Measurements from ENCODE around the gene C1orf226.
"Not testable (repeated sequence)": the region's sequence is repeated elsewhere in the genome, so short reads cannot be mapped to it uniquely, and the experiment has no call there.

Gene C1orf226

GRCh38 chr1:162405800-162406199 is 24.3 kb downstream of the C1orf226 start:
- no peak for DNase-seq (ENCODE audit: low spot score)

DNA sequence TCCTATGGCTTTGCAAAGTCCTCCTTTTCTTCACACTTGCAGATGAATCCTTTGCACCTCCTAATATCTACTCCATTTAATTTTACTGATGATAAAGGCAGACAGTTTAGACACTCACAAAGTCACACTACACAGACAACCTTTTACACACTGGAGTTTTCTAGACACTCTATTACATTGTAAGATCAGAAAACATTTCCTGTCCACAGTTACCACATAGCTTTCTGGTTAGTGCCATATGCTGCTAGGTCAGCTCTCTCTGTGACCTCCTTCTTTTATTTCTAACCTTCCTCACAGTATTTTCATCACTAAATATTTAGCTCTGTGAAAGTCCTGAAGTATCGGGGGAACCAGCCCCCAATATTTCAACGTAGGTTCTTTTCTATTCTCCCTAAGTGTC is 25.3 kb downstream of the C1orf226 start:
- DNase-seq (ENCODE audit: low spot score): no peak

DNA sequence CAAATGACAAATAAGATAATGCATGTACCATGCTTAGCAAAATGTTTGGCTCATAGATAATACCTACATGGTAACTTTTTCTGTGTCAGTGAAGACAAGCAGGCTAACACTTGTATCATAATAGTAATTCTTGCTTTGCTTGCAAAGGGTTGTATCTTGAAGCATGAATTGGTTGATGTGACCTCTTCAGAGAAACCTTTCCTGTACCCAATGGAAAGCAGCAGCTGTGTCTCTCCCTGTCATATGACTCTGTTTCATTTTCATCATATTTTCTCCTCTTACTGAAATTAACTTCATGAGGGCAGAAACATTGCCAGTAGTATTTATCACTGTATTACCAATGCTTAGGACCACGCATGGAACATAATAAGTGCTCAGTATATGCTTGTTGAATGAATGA is 26.0 kb downstream of the C1orf226 start:
- DNase-seq (ENCODE audit: low spot score): no peak

- DNase-seq (ENCODE audit: low spot score): no peak
Observed at GRCh38 chr1:162412002-162412401, 30.5 kb downstream of the C1orf226 start, which contains the start of gene SH2D1B. TSS of gene SH2D1B (minus strand) at chr1:162412136. CDS start at chr1:162412016, 120 bp downstream.

DNA sequence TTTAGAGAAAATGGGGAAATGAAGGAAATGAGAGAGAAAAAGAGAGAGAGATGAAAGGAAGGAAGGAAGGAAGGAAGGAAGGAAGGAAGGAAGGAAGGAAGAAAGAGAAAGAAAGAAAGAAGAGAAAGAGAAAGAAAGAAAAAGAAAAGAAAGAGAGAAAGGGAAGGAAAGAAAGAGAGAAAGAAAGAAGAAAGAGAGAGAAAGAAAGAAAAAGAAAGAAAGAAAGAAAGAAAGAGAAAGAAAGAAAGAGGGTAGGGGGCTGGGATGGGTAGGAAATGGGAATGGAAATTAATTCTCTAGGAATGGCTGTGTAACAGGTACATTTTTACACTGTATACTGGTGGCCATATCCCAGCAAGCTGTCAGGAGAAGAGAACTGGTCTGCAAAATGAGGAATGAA is 34.7 kb downstream of the C1orf226 start:
- DNase-seq (ENCODE audit: low spot score): no peak

DNA sequence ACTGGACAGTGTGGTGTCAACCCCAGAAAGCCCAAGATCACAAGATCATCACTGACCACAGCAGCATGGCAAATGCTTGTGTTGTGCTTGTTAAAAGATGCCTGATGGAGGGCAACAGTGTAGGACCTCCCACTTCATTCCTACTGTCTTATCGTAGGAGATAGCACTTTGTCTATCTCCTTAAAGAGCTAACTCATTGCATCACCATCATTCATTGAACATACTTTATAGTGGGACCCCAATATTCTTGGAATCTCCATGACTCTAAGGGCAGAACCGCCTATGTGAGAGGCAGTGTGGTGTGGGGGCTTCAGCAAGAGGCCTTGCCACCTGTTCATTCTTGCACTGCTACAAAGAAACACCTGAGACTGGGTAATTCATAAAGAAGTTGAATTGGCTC is 35.4 kb downstream of the C1orf226 start:
- no peak for DNase-seq (ENCODE audit: low spot score)

DNA sequence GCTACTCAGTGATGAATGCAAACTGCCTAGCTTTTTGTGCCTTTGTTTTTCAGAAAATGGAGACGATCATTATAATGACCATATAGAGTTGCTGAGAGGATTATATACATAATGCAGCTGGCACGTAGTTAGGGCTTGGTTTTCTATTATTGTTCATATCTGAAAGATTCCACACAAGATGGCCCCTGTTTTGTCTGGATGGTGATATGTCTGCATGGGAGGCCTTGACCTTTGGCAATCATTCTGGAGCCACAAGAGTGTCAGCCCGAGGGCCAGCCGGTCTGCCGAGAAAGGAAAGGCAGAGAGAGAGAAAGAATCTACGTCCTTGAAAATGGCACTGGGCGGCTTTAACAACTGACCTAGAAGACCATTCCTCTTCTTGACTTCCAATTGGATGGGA is 36.1 kb downstream of the C1orf226 start:
- DNase-seq (ENCODE audit: low spot score): no peak

- DNase-seq (ENCODE audit: low spot score): not testable (repeated sequence)
Observed at GRCh38 chr1:162418584-162418983, 37.1 kb downstream of the C1orf226 start.

DNA sequence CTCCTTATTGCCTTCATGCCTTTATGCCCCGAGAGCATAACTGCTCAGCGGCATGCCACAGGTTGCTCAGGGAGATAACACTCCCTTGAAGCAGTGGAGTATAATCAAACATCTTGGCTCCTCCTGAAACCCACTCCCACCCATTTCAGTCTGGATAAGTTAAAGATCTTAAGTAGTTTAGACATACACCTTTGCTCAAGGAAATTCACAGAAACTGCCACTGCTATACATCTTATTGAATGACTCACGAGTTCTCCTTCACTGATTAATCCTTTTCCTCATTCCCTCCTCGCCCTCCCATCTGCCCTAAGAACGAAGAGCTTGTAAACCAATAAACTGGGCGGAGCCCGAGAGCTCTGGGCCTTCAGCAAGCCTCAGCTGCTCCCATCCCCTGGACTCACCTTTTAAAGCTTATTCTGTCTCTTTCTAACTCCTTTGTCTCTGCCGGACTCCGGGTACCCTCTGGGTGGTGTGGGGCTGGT is 38.0 kb downstream of the C1orf226 start:
- not testable (repeated sequence) for DNase-seq (ENCODE audit: low spot score)

GRCh38 chr1:162420120-162420519 is 38.6 kb downstream of the C1orf226 start:
- no peak for DNase-seq (ENCODE audit: low spot score)

GRCh38 chr1:162421258-162422164 is 40.0 kb downstream of the C1orf226 start:
- DNase-seq (ENCODE audit: low spot score): no peak

GRCh38 chr1:162422662-162423375 is 41.3 kb downstream of the C1orf226 start:
- no peak for DNase-seq (ENCODE audit: low spot score)

GRCh38 chr1:162430583-162430982 is 49.1 kb downstream of the C1orf226 start:
- no peak for DNase-seq (ENCODE audit: low spot score)

GRCh38 chr1:162432977-162433713 is 51.6 kb downstream of the C1orf226 start:
- not testable (repeated sequence) for DNase-seq (ENCODE audit: low spot score)

Small RNA genes within 50 kb of the gene (small RNA-seq; reads per million reads assigned to genes)
- 0 to 0.09 reads per million in 2 experiments for gene MIR556
- 0 to 0.04 reads per million in 2 experiments for gene RNA5SP61
